ENCODE data around the gene RNASE3.
"Not testable (repeated sequence)": the region's sequence is repeated elsewhere in the genome, so short reads cannot be mapped to it uniquely, and the experiment has no call there.

- TF ChIP-seq, protein P1, sequence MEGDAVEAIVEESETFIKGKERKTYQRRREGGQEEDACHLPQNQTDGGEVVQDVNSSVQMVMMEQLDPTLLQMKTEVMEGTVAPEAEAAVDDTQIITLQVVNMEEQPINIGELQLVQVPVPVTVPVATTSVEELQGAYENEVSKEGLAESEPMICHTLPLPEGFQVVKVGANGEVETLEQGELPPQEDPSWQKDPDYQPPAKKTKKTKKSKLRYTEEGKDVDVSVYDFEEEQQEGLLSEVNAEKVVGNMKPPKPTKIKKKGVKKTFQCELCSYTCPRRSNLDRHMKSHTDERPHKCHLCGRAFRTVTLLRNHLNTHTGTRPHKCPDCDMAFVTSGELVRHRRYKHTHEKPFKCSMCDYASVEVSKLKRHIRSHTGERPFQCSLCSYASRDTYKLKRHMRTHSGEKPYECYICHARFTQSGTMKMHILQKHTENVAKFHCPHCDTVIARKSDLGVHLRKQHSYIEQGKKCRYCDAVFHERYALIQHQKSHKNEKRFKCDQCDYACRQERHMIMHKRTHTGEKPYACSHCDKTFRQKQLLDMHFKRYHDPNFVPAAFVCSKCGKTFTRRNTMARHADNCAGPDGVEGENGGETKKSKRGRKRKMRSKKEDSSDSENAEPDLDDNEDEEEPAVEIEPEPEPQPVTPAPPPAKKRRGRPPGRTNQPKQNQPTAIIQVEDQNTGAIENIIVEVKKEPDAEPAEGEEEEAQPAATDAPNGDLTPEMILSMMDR (IDR thresholded peaks at IDR 0.05; ENCODE audit: insufficient read depth, low read depth, low read length), result not testable (repeated sequence)
- not testable (repeated sequence) for TF ChIP-seq EZH2 (IDR thresholded peaks at IDR 0.05; ENCODE audit: insufficient read depth, low read length)
Observed at GRCh38 chr14:20881229-20881628, 10.0 kb upstream of the RNASE3 start.

All from astrocyte (in vitro differentiated cells and primary cell).